PC-3 (cell line): Measurements from ENCODE around the gene MAPKBP1. TPM values are rescaled to one million over a fixed set of nuclear protein-coding genes. Genes with fewer than 3 reads are reported as not detected.

Experiments
- ATAC-seq: fragments of 200-7000 bp; cut with Tn5 transposase; 2 replicates; pipeline ENCODE4 v1.9.1; 2020; ENCODE audit warnings: mild to moderate bottlenecking, moderate library complexity
- BruUV-seq: library from RNA; stranded (reverse); fragments of 400-500 nt; replicated peaks from 2 replicates; lab custom pipeline; 2021; lab: Mats Ljungman, UMichigan
- CTCF ChIA-PET: fragments of 300-600 bp; sonication (Branson Sonifier 250); formaldehyde crosslinking; loops from one replicate; lab custom pipeline; 2022; ENCODE audit warnings: antibody characterized with exemption; lab: Charles Lee
- POLR2A ChIA-PET: fragments of 300-600 bp; sonication (Branson Sonifier 250); formaldehyde crosslinking; loops from one replicate; lab custom pipeline; 2022; ENCODE audit warnings: antibody characterized with exemption; ENCODE audit not compliant: unreplicated experiment; lab: Charles Lee
- DNase-seq: peaks from one replicate; pipeline ENCODE4 v3.0.0-alpha.2; 2015
- H2AFZ ChIP-seq: fragments of 300-600 bp; sonication (generic); 2 replicates; pipeline ENCODE4 v1.6.0; 2016; ENCODE audit warnings: antibody characterized with exemption, low read length
- H3F3A ChIP-seq: fragments of 300-600 bp; sonication (generic); one replicate; pipeline ENCODE4 v1.6.0; 2017; ENCODE audit warnings: antibody characterized with exemption, low read length, control low read depth, mild to moderate bottlenecking; ENCODE audit not compliant: unreplicated experiment
- H3K27ac ChIP-seq: fragments of 300-600 bp; sonication (generic); 2 replicates; pipeline ENCODE4 v1.5.1; 2016; ENCODE audit warnings: mild to moderate bottlenecking, low read length
- H3K27me3 ChIP-seq: fragments of 300-600 bp; sonication (generic); 2 replicates; pipeline ENCODE4 v1.6.1; 2016; ENCODE audit warnings: low read length, mixed read lengths
- H3K36me3 ChIP-seq: fragments of 300-600 bp; sonication (generic); 2 replicates; pipeline ENCODE4 v1.6.1; 2016; ENCODE audit warnings: low read depth, mixed run types, low read length, mixed read lengths
- H3K4me1 ChIP-seq: fragments of 300-600 bp; sonication (generic); 2 replicates; pipeline ENCODE4 v1.5.1; 2016; ENCODE audit warnings: low read length; ENCODE audit not compliant: insufficient read depth
- H3K4me2 ChIP-seq: fragments of 300-600 bp; sonication (generic); 2 replicates; pipeline ENCODE4 v1.6.0; 2016; ENCODE audit warnings: low read length
- H3K4me3 ChIP-seq: fragments of 300-600 bp; sonication (generic); 2 replicates; pipeline ENCODE4 v1.5.1; 2016; ENCODE audit warnings: mild to moderate bottlenecking, low read length, mixed read lengths
- H3K79me2 ChIP-seq: fragments of 300-600 bp; sonication (generic); 2 replicates; pipeline ENCODE4 v1.6.1; 2017; ENCODE audit warnings: low read length, mixed read lengths
- H3K9ac ChIP-seq: fragments of 300-600 bp; sonication (generic); 2 replicates; pipeline ENCODE4 v1.6.0; 2016; ENCODE audit warnings: mild to moderate bottlenecking, low read length
- H3K9me2 ChIP-seq: fragments of 300-600 bp; sonication (generic); replicated peaks from 2 replicates; pipeline ENCODE4 v1.6.1; 2016; ENCODE audit warnings: mixed run types, low read length, mixed read lengths
- H3K9me3 ChIP-seq: fragments of 300-600 bp; sonication (generic); 2 replicates; pipeline ENCODE4 v1.6.1; 2016; ENCODE audit warnings: low read length, mixed read lengths
- H4K20me1 ChIP-seq: fragments of 300-600 bp; sonication (generic); 2 replicates; pipeline ENCODE4 v1.6.1; 2016; ENCODE audit warnings: low read length, mixed read lengths
- CTCF ChIP-seq: fragments of 300-600 bp; sonication (generic); conservative IDR thresholded peaks from 2 replicates; pipeline ENCODE4 v1.5.1; 2017; ENCODE audit warnings: antibody characterized with exemption, low read depth, mild to moderate bottlenecking, low read length
- EZH2 ChIP-seq: fragments of 300-600 bp; sonication (generic); IDR thresholded peaks from one replicate; pipeline ENCODE4 v1.6.1; 2017; ENCODE audit warnings: antibody characterized with exemption, mild to moderate bottlenecking, low read length; ENCODE audit not compliant: unreplicated experiment
- EZH2phosphoT487 ChIP-seq: fragments of 300-600 bp; sonication (generic); IDR thresholded peaks from 2 replicates; pipeline ENCODE4 v1.6.1; 2018; ENCODE audit warnings: mild to moderate bottlenecking, antibody characterized with exemption, low read length, borderline replicate concordance
- intact Hi-C: fragments of 100-400 bp; cut with micrococcal nuclease; formaldehyde crosslinking; loops from 2 replicates; pipeline ENCODE4 v1.9.0; 2023
- total RNA-seq: library from RNA; depleted of rRNA; stranded (reverse); fragments of >200 nt; gene quantifications from 2 replicates; pipeline ENCODE4 v1.2.3, GENCODE V29; 2014

MAPKBP1 gene
- total RNA-seq, 1 experiment from 2014 or later: 29.1 TPM

- H3K9ac ChIP-seq: no peak overlapping the region
- no peak overlapping the region for H3K4me3 ChIP-seq
- H3K79me2 ChIP-seq: peaks cover 50% of the 10 kb centered on the region
- ATAC-seq: no peak
- H3F3A ChIP-seq: peaks cover 14% of the 10 kb centered on the region
- H3K4me1 ChIP-seq: peaks cover 60% of the 10 kb centered on the region
- TF ChIP-seq CTCF (no peak), EZH2phosphoT487 (no peak), EZH2 (no peak)
- BruUV-seq: no TSS peak
- CTCF ChIA-PET: no interaction called here
- H3K4me2 ChIP-seq: peak overlapping the region; percentile 27; the same call in 1 of the 2 replicates
- H3K27ac ChIP-seq: no peak overlapping the region
- intact Hi-C loops: no loop called here
- no peaks in the 10 kb centered on the region for H3K9me3 ChIP-seq
- POLR2A ChIA-PET: no interaction called here
- peaks cover 10% of the 10 kb centered on the region for H3K36me3 ChIP-seq
- DNase-seq: peak; percentile 46
- H4K20me1 ChIP-seq: no peaks in the 10 kb centered on the region
- no peaks in the 10 kb centered on the region for H3K27me3 ChIP-seq
- H3K9me2 ChIP-seq: no peaks in the 10 kb centered on the region
- H2AFZ ChIP-seq: no peak overlapping the region
Measured at GRCh38 chr15:41798607-41799487, 24.6 kb downstream of the MAPKBP1 start.

- BruUV-seq: no TSS peak
- H3K27ac ChIP-seq: no peak overlapping the region
- H3K4me3 ChIP-seq: no peak overlapping the region
- TF ChIP-seq CTCF: no peak
- H3K9me2 ChIP-seq: no peaks in the 10 kb centered on the region
- peaks cover 10% of the 10 kb centered on the region for H3K36me3 ChIP-seq
- H3K9ac ChIP-seq: no peak overlapping the region
- no peak overlapping the region for H2AFZ ChIP-seq
- DNase-seq (no peak), ATAC-seq (no peak)
- peaks cover 59% of the 10 kb centered on the region for H3K4me1 ChIP-seq
- POLR2A ChIA-PET: no interaction called here
- no peaks in the 10 kb centered on the region for H3K9me3 ChIP-seq
- H3F3A ChIP-seq: peaks cover 14% of the 10 kb centered on the region
- CTCF ChIA-PET: no interaction called here
- H3K4me2 ChIP-seq: peak overlapping the region; percentile 27; the same call in 1 of the 2 replicates
- no peaks in the 10 kb centered on the region for H4K20me1 ChIP-seq
- intact Hi-C loops: no loop called here
- H3K27me3 ChIP-seq: no peaks in the 10 kb centered on the region
- H3K79me2 ChIP-seq: peaks cover 46% of the 10 kb centered on the region
Measured at GRCh38 chr15:41799488-41799805, 25.2 kb downstream of the MAPKBP1 start.

- ATAC-seq (no peak), DNase-seq (no peak)
- no peaks in the 10 kb centered on the region for H4K20me1 ChIP-seq
- peaks cover 37% of the 10 kb centered on the region for H3K79me2 ChIP-seq
- no peak overlapping the region for H3K4me3 ChIP-seq
- TF ChIP-seq EZH2 (no peak), CTCF (no peak)
- ChIA-PET POLR2A (interaction anchor here (1.3 kb wide), 1 partner anchor 27 kb away, joined by 9 read pairs; the partner anchor contains the start of gene MAPKBP1), CTCF (interaction anchor here (0.9 to 1.2 kb wide), 2 partner anchors 27 to 28 kb away, joined by 3 to 10 read pairs; partner anchors contain the start of gene MAPKBP1)
- no TSS peak for BruUV-seq
- H3K9me3 ChIP-seq: no peaks in the 10 kb centered on the region
- H3K9ac ChIP-seq: peak overlapping the region; percentile 38; the same call in 1 of the 2 replicates
- peaks cover 56% of the 10 kb centered on the region for H3K4me1 ChIP-seq
- intact Hi-C loops: no loop called here
- peaks cover 10% of the 10 kb centered on the region for H3K36me3 ChIP-seq
- H3K9me2 ChIP-seq: no peaks in the 10 kb centered on the region
- peaks cover 14% of the 10 kb centered on the region for H3F3A ChIP-seq
- peak overlapping the region; percentile 72 for H3K4me2 ChIP-seq
- no peak overlapping the region for H2AFZ ChIP-seq
- H3K27ac ChIP-seq: peak overlapping the region; percentile 86
- H3K27me3 ChIP-seq: no peaks in the 10 kb centered on the region
Measured at GRCh38 chr15:41801185-41801584, 26.9 kb downstream of the MAPKBP1 start.
